Measurements from ENCODE around the gene RRP1B. TPM values are rescaled to one million over a fixed set of nuclear protein-coding genes. Genes with fewer than 3 reads are reported as not detected.
A peak's percentile ranks its signal among the peaks of the same experiment; 100 is the strongest.
"Not testable (repeated sequence)": the region's sequence is repeated elsewhere in the genome, so short reads cannot be mapped to it uniquely, and the experiment has no call there.

The RRP1B gene
- total RNA-seq = 10 to 100 TPM; 59.6 to 60.6 TPM

DNA sequence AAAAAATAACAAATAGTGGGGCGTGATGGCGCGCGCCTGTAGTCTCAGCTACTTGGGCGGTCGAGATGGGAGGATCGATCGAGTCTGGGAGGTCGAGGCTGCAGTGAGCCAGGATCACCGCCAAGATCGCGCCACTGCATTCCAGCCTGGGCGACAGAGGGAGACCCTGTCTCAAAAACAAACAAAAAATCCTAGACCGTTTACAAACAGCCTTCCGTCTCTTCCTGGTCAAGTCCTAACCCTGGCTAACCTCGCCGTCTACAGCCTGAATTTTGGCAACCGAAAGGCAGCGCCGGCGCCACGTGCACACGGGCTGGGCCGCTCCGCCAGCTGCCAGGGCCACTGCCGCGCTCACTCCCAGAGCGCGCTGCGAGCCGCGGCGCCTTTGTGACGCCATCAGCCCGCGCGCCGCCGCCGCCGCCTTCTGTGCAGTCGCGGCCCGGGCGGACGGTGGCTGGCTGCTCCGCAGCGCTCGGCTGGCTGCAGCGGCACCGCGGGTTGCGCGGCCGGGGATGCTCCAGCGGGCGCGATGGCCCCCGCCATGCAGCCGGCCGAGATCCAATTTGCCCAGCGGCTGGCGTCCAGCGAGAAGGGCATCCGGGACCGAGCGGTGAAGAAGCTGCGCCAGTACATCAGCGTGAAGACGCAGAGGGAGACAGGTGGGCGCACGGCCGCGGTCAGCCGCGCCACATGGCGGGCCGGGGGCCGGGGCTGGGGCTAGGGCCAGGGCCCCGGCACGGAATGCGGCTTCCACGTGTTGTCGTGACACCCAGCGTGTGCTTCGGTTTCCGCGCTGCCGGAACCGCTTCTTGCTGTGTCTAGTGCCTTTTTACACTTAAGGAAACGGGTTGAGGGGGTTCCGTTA, at the start of gene RRP1B, which contains the start of gene HSF2BP:
TSS of gene RRP1B (plus strand) at position 425 of the 865 bp plus-strand sequence. CDS start at position 530, 105 bp downstream.
TSS of gene HSF2BP (minus strand) at position 353 of the 865 bp plus-strand sequence. CDS start 1,392 bp downstream, outside the sequence.
- intact Hi-C loops (cut with micrococcal nuclease) = loop anchor here (5.0 kb wide), 1 partner anchor 118 kb away; the partner anchor contains the start of gene CSTB
- Mint-ChIP-seq H3K27me3 (ENCODE audit: low read depth) (no peaks in the 10 kb centered on the region), H3K27ac (peak within 1 kb of the TSS; percentile 96), H3K36me3 (ENCODE audit: low read depth) (peaks cover 30% of the 10 kb centered on the region), H3K4me1 (ENCODE audit: low read depth) (peaks cover 44% of the 10 kb centered on the region), H3K4me3 (peak within 1 kb of the TSS; percentile 98), H3K9me3 (no peaks in the 10 kb centered on the region)
- peak; percentile 79 for DNase-seq
- CTCF ChIA-PET = interaction anchor here (0.6 kb wide), 1 partner anchor 14 kb away, joined by 4 read pairs; no protein-coding TSS in a partner anchor

GRCh38 chr21:43611598-43612369, 47.6 kb upstream of the RRP1B start:
- no peak overlapping the region for H3K27ac Mint-ChIP-seq
- intact Hi-C loops (cut with micrococcal nuclease) = loop anchor here (5.0 kb wide), 1 partner anchor 36 kb away; no protein-coding TSS in a partner anchor
- peak; percentile 18 for DNase-seq
- no peaks in the 10 kb centered on the region for H3K36me3 Mint-ChIP-seq (ENCODE audit: low read depth)
- H3K9me3 Mint-ChIP-seq = no peaks in the 10 kb centered on the region
- H3K4me1 Mint-ChIP-seq (ENCODE audit: low read depth) = peaks cover 3% of the 10 kb centered on the region
- CTCF ChIA-PET = interaction anchor here (0.6 to 2.0 kb wide), 3 partner anchors 10 to 45 kb away, joined by 4 to 9 read pairs (median 4); no protein-coding TSS in a partner anchor
- H3K4me3 Mint-ChIP-seq = no peak overlapping the region
- H3K27me3 Mint-ChIP-seq (ENCODE audit: low read depth) = no peaks in the 10 kb centered on the region

DNA sequence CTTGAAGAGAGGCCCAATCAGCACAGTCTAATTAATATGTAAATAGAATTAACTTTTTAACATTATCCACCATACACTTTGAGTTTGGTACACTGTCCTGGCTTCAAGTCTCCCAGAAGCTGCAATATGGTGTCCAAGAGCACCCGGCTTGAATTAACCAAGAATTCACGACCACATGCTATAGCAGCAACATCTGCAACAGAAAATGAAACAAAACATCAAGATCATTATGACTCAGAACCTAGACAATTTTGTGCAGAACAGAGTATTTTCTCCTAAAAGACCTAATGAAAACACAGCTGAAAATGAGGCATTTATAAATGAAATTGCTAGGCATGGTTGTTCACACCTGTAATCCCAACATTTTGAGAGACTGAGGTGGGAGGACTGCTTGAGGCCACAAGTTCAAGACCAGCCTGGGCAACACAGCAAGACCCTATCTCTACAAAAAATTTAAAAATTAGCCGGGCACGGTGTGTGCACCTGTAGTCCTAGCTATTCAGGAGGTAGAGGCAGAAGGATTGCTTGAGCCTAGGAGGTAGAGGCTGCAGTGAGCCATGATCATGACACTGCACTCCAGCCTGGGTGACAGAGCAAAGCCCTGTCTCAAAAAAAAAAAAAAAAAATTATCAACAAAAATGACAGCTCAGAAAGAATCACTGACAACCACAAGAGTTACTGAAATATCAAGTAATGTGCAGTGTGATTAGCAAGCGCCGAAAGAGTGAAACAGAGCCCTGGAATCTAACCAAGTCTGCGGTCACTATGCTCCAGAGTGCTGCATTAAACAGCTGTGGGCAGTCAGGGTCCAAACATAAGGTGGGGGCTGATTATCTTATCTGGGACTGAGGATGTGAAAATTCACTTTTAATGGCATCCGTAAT, 45.4 kb upstream of the RRP1B start:
- H3K36me3 Mint-ChIP-seq (ENCODE audit: low read depth) = no peaks in the 10 kb centered on the region
- H3K27ac Mint-ChIP-seq = no peak overlapping the region
- peaks cover 3% of the 10 kb centered on the region for H3K4me1 Mint-ChIP-seq (ENCODE audit: low read depth)
- no peaks in the 10 kb centered on the region for H3K9me3 Mint-ChIP-seq
- intact Hi-C loops (cut with micrococcal nuclease) = loop anchor here (5.0 kb wide), 1 partner anchor 33 kb away; no protein-coding TSS in a partner anchor
- no peak for DNase-seq
- H3K4me3 Mint-ChIP-seq = no peak overlapping the region
- CTCF ChIA-PET = interaction anchor here (0.6 to 0.9 kb wide), 2 partner anchors 16 to 32 kb away, joined by 3 read pairs; no protein-coding TSS in a partner anchor
- no peaks in the 10 kb centered on the region for H3K27me3 Mint-ChIP-seq (ENCODE audit: low read depth)

GRCh38 chr21:43614839-43615238, 44.5 kb upstream of the RRP1B start:
- intact Hi-C loops (cut with micrococcal nuclease) = loop anchor here (5.0 kb wide), 1 partner anchor 32 kb away; no protein-coding TSS in a partner anchor
- DNase-seq = no peak
- peaks cover 3% of the 10 kb centered on the region for H3K4me1 Mint-ChIP-seq (ENCODE audit: low read depth)
- no peaks in the 10 kb centered on the region for H3K27me3 Mint-ChIP-seq (ENCODE audit: low read depth)
- peaks cover 3% of the 10 kb centered on the region for H3K36me3 Mint-ChIP-seq (ENCODE audit: low read depth)
- no peak overlapping the region for H3K4me3 Mint-ChIP-seq
- H3K9me3 Mint-ChIP-seq = peaks cover 3% of the 10 kb centered on the region
- CTCF ChIA-PET = no interaction called here
- H3K27ac Mint-ChIP-seq = no peak overlapping the region

GRCh38 chr21:43616861-43617260, 42.5 kb upstream of the RRP1B start:
- H3K27ac Mint-ChIP-seq; H3K27me3 Mint-ChIP-seq (ENCODE audit: low read depth); H3K9me3 Mint-ChIP-seq; H3K4me1 Mint-ChIP-seq (ENCODE audit: low read depth); intact Hi-C loops (cut with micrococcal nuclease); H3K4me3 Mint-ChIP-seq; DNase-seq; H3K36me3 Mint-ChIP-seq (ENCODE audit: low read depth): not testable (repeated sequence)
- CTCF ChIA-PET = interaction anchor here (1.1 kb wide), 1 partner anchor 425 kb away, joined by 3 read pairs; no protein-coding TSS in a partner anchor

DNA sequence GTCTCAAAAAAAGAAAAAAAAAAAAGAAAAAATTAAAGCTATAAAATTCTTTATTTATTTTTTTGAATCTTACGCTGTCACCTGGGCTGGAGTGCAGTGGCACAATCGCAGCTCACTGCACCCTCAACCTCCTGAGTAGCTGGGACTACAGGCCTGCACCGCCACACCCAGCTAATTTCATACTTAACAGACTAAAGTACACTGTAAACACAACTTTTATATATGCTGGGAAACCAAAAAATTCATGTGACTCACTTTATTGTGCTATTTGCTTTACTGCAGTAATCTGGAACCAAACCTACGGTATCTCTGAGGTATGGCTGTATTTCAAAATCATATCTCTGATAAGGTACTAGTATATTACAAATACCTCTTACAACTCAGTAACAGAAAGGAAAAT, 40.4 kb upstream of the RRP1B start:
- peaks cover 3% of the 10 kb centered on the region for H3K36me3 Mint-ChIP-seq (ENCODE audit: low read depth)
- no peak overlapping the region for H3K27ac Mint-ChIP-seq
- no peak for DNase-seq
- H3K27me3 Mint-ChIP-seq (ENCODE audit: low read depth) = no peaks in the 10 kb centered on the region
- H3K4me3 Mint-ChIP-seq = no peak overlapping the region
- intact Hi-C loops (cut with micrococcal nuclease) = no loop called here
- H3K9me3 Mint-ChIP-seq = peaks cover 9% of the 10 kb centered on the region
- H3K4me1 Mint-ChIP-seq (ENCODE audit: low read depth) = peaks cover under 1% of the 10 kb centered on the region
- CTCF ChIA-PET = no interaction called here

- Mint-ChIP-seq H3K27me3 (ENCODE audit: low read depth) (no peaks in the 10 kb centered on the region), H3K9me3 (peaks cover 9% of the 10 kb centered on the region), H3K4me3 (no peak overlapping the region), H3K27ac (no peak overlapping the region), H3K36me3 (ENCODE audit: low read depth) (peaks cover 3% of the 10 kb centered on the region), H3K4me1 (ENCODE audit: low read depth) (no peaks in the 10 kb centered on the region)
- no peak for DNase-seq
- intact Hi-C loops (cut with micrococcal nuclease) = no loop called here
- CTCF ChIA-PET = no interaction called here
Observed at GRCh38 chr21:43619344-43619743, 40.0 kb upstream of the RRP1B start.

DNA sequence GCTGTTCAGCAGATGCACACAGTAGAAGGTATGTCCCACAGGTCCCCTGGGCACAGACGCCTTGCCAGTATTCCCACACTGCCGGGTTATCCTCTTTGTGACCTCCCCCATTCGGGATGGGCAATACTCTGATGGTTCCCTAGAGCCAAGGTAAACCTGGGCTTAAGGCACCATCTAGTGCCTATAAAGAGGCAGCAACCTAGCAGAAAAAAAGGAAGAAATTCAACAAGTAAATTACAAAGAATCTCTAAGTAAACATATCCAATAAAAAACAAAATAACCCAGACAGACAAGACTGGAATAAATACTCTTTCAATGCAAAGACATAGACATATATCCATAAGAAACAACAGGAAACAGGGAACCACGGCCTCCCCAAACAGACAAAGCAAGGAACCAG, 39.5 kb upstream of the RRP1B start:
- CTCF ChIA-PET = interaction anchor here (1.0 kb wide), 1 partner anchor 26 kb away, joined by 5 read pairs; no protein-coding TSS in a partner anchor
- Mint-ChIP-seq H3K9me3 (peaks cover 9% of the 10 kb centered on the region), H3K27ac (no peak overlapping the region), H3K4me3 (no peak overlapping the region), H3K27me3 (ENCODE audit: low read depth) (no peaks in the 10 kb centered on the region), H3K36me3 (ENCODE audit: low read depth) (peaks cover 3% of the 10 kb centered on the region), H3K4me1 (ENCODE audit: low read depth) (no peaks in the 10 kb centered on the region)
- no peak for DNase-seq
- intact Hi-C loops (cut with micrococcal nuclease) = no loop called here

DNA sequence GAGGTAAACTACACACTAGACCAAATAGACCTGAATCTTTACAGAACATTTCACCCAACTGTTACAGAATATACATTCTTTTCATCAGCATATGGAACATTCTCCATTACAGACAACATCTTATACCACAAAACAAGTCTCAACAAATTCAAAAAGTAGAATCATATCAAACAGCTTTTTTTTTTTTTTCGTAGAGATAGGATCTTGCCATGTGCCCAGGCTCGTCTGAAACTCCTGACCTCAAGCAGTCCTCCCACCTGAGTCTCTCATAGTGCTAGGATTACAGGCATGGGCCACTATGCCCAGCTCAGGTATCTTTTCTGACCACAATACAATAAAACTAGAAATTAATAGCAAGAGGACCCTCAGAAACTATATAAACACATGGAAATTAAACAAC, 36.6 kb upstream of the RRP1B start:
- H3K9me3 Mint-ChIP-seq = peaks cover 9% of the 10 kb centered on the region
- no peak overlapping the region for H3K27ac Mint-ChIP-seq
- DNase-seq = no peak
- intact Hi-C loops (cut with micrococcal nuclease) = no loop called here
- H3K36me3 Mint-ChIP-seq (ENCODE audit: low read depth) = peaks cover 3% of the 10 kb centered on the region
- no peaks in the 10 kb centered on the region for H3K27me3 Mint-ChIP-seq (ENCODE audit: low read depth)
- no peaks in the 10 kb centered on the region for H3K4me1 Mint-ChIP-seq (ENCODE audit: low read depth)
- no peak overlapping the region for H3K4me3 Mint-ChIP-seq
- CTCF ChIA-PET = no interaction called here

DNA sequence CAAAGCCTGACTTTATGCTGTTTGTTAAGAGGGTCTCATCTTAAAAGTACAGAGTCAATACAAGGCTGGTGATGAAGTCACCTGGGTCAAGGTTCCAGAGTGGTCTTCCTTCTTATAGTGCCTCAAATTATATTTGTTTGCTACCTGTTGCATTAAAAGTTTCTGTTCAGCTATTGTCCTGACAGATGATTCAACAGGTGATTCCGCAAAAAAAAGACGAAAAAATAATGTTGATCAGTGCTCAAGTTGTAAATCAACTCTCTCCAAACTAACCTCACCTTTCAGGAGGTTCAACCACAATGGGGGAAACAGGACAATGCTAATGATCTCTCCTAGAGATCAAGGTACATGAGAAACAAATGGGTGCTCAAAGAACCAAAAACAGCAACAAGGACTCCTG, 35.8 kb upstream of the RRP1B start:
- H3K4me3 Mint-ChIP-seq = no peak overlapping the region
- no peak overlapping the region for H3K27ac Mint-ChIP-seq
- no peaks in the 10 kb centered on the region for H3K4me1 Mint-ChIP-seq (ENCODE audit: low read depth)
- DNase-seq = no peak
- no peaks in the 10 kb centered on the region for H3K27me3 Mint-ChIP-seq (ENCODE audit: low read depth)
- intact Hi-C loops (cut with micrococcal nuclease) = no loop called here
- CTCF ChIA-PET = no interaction called here
- H3K36me3 Mint-ChIP-seq (ENCODE audit: low read depth) = peaks cover 6% of the 10 kb centered on the region
- peaks cover 9% of the 10 kb centered on the region for H3K9me3 Mint-ChIP-seq

GRCh38 chr21:43624339-43624738, 35.0 kb upstream of the RRP1B start:
- H3K4me1 Mint-ChIP-seq (ENCODE audit: low read depth) = no peaks in the 10 kb centered on the region
- no peak for DNase-seq
- no peak overlapping the region for H3K4me3 Mint-ChIP-seq
- H3K27ac Mint-ChIP-seq = no peak overlapping the region
- H3K27me3 Mint-ChIP-seq (ENCODE audit: low read depth) = no peaks in the 10 kb centered on the region
- CTCF ChIA-PET = no interaction called here
- H3K36me3 Mint-ChIP-seq (ENCODE audit: low read depth) = peaks cover 3% of the 10 kb centered on the region
- H3K9me3 Mint-ChIP-seq = peaks cover 7% of the 10 kb centered on the region
- intact Hi-C loops (cut with micrococcal nuclease) = no loop called here

All from activated naive CD4-positive, alpha-beta T cell treated with anti-CD3 and anti-CD28 coated beads for 36 hours (primary cell).